Endodermal cell (in vitro differentiated cells): ENCODE data around the gene ADGRL3. TPM values are rescaled to one million over a fixed set of nuclear protein-coding genes. Genes with fewer than 3 reads are reported as not detected.

ENCODE experiments used
- DNase-seq: peaks from one replicate; pipeline ENCODE4 v3.0.0-alpha.2; 2017
- H3K27ac ChIP-seq: 2 replicates; pipeline ENCODE4 v1.5.1; 2013; ENCODE audit warnings: mild to moderate bottlenecking, low read depth, low read length, moderate library complexity
- H3K27me3 ChIP-seq: 2 replicates; pipeline ENCODE4 v1.6.1; 2013; ENCODE audit warnings: mild to moderate bottlenecking, low read length, moderate library complexity; ENCODE audit not compliant: insufficient read depth, control insufficient read depth, poor library complexity, severe bottlenecking
- H3K36me3 ChIP-seq: 2 replicates; pipeline ENCODE4 v1.7.0; 2013; ENCODE audit warnings: mild to moderate bottlenecking, low read length, moderate library complexity; ENCODE audit not compliant: control insufficient read depth, insufficient read depth
- H3K4me1 ChIP-seq: one replicate; pipeline ENCODE4 v1.7.0; 2013; ENCODE audit warnings: low read length; ENCODE audit not compliant: control insufficient read depth, insufficient read depth
- H3K4me3 ChIP-seq: 2 replicates; pipeline ENCODE4 v1.5.1; 2013; ENCODE audit warnings: mild to moderate bottlenecking, low read length, moderate library complexity
- H3K9ac ChIP-seq: 2 replicates; pipeline ENCODE4 v1.6.1; 2013; ENCODE audit warnings: mild to moderate bottlenecking, low read length, moderate library complexity; ENCODE audit not compliant: poor library complexity, severe bottlenecking; ENCODE audit errors: extremely low read depth
- H3K9me3 ChIP-seq: 2 replicates; pipeline ENCODE4 v1.6.1; 2013; ENCODE audit warnings: mild to moderate bottlenecking, low read length, moderate library complexity; ENCODE audit not compliant: control insufficient read depth
- H3K27ac Mint-ChIP-seq: 2 replicates; pipeline ENCODE4 v1.8.0; 2020; ENCODE audit warnings: mixed read lengths
- H3K27me3 Mint-ChIP-seq: 2 replicates; pipeline ENCODE4 v1.8.0; 2021; ENCODE audit warnings: mild to moderate bottlenecking, mixed read lengths; ENCODE audit not compliant: insufficient read depth
- H3K36me3 Mint-ChIP-seq: 2 replicates; pipeline ENCODE4 v1.8.0; 2020; ENCODE audit warnings: low read depth, mixed read lengths
- H3K4me1 Mint-ChIP-seq: 2 replicates; pipeline ENCODE4 v1.8.0; 2020; ENCODE audit warnings: mixed read lengths
- H3K4me3 Mint-ChIP-seq: 2 replicates; pipeline ENCODE4 v1.8.0; 2020; ENCODE audit warnings: mild to moderate bottlenecking, moderate library complexity, mixed read lengths
- H3K9me3 Mint-ChIP-seq: 2 replicates; pipeline ENCODE4 v1.8.0; 2020; ENCODE audit warnings: mild to moderate bottlenecking, mixed read lengths
- CTCF ChIP-seq: fragments of 200-600 bp; sonication (generic); conservative IDR thresholded peaks from 2 replicates; pipeline ENCODE4 v1.5.0; 2021; ENCODE audit warnings: antibody characterized with exemption, mild to moderate bottlenecking
- WGBS, 2 experiments: methylation state at CpG; one replicate each; pipeline versions ENCODE4 v1.1.5 to v1.1.7; 2013; ENCODE audit warnings: missing lambda C conversion rate in 2 of 2, mixed read lengths in 1 of 2; ENCODE audit not compliant: insufficient coverage in 1 of 2, insufficient read length in 1 of 2; 5-methylcytosine and 5-hydroxymethylcytosine counted together
- total RNA-seq, 2 donors: library from RNA; stranded (reverse); fragmentation: NEBNext Ultra II Directional in 1 of 2; extraction: Animal tissue kit (Norgen Biotek cat#: 25700) in 1 of 2; gene quantifications; 2 replicates in 1 of 2; 3 replicates in 1 of 2; pipeline ENCODE4 v1.2.1, GENCODE V29; 2021

Gene ADGRL3
- total RNA-seq, 2 donors from 2014 or later = 9.9 to 10.3 TPM

DNA sequence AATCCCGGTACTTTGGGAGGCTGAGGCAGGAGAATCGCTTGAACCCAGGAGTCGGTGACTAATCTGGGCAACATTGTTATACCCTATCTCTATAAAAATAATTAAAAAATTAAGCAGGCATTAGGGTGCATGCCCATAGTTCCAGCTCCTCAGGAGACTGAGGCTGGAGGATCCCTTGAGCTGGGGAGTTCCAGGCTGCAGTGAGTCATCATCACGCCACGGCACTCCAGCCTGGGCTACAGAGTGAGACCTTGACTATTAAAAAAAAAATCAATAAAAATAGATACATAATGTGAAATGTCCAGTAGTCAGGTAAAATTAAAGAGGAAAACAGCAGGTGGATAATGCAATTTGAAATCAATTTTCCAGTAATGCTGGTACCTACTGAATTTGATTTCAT is 14.6 kb downstream of the ADGRL3 start:
- Mint-ChIP-seq H3K27me3 (no peaks in the 10 kb centered on the region), H3K4me1 (peaks cover 13% of the 10 kb centered on the region), H3K9me3 (peaks cover 1% of the 10 kb centered on the region), H3K36me3 (no peaks in the 10 kb centered on the region), H3K27ac (no peak overlapping the region), H3K4me3 (no peak overlapping the region)
- H3K27ac ChIP-seq = no peak overlapping the region
- no peak overlapping the region for H3K4me3 ChIP-seq
- DNase-seq = no peak
- no peaks in the 10 kb centered on the region for H3K9me3 ChIP-seq
- 98 to 100% methylated on average over 2 to 5 of the region's 5 CpGs for WGBS, 2 experiments
- peaks cover 3% of the 10 kb centered on the region for H3K4me1 ChIP-seq
- TF ChIP-seq CTCF = no peak
- H3K27me3 ChIP-seq = no peaks in the 10 kb centered on the region
- H3K36me3 ChIP-seq = no peaks in the 10 kb centered on the region
- no peak overlapping the region for H3K9ac ChIP-seq

GRCh38 chr4:61217222-61217621 is 17.1 kb downstream of the ADGRL3 start:
- no peak for DNase-seq
- Mint-ChIP-seq H3K36me3 (no peaks in the 10 kb centered on the region), H3K9me3 (peaks cover 1% of the 10 kb centered on the region), H3K4me1 (no peaks in the 10 kb centered on the region), H3K4me3 (no peak overlapping the region), H3K27ac (no peak overlapping the region), H3K27me3 (no peaks in the 10 kb centered on the region)
- 100% methylated on average over 1 of the region's 1 CpG; no CpG with 5 or more reads in 1 of the 2 experiments for WGBS, 2 experiments
- no peak for TF ChIP-seq CTCF
- no peaks in the 10 kb centered on the region for H3K9me3 ChIP-seq
- no peaks in the 10 kb centered on the region for H3K36me3 ChIP-seq
- no peaks in the 10 kb centered on the region for H3K4me1 ChIP-seq
- no peaks in the 10 kb centered on the region for H3K27me3 ChIP-seq
- no peak overlapping the region for H3K4me3 ChIP-seq
- no peak overlapping the region for H3K27ac ChIP-seq
- no peak overlapping the region for H3K9ac ChIP-seq

DNA sequence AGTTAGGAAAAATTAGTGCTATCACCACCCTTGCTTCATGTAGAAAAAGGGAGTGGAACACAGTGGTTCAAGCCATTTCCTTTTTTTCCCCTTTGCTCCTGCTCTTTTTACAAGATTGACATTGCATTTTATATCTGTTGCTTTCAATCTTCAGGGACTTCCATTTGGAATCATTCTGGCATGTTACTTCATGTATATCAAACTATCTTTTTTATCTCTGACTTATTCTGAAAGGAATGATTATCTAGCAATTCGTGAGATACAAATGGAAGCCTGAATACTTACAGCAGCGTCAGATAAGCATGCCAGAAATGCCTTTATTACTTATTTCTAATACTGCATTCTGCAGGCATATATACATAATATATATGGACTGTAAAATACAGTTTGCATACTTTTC is 20.4 kb downstream of the ADGRL3 start:
- Mint-ChIP-seq H3K36me3 (no peaks in the 10 kb centered on the region), H3K27me3 (no peaks in the 10 kb centered on the region), H3K9me3 (peaks cover 1% of the 10 kb centered on the region), H3K4me1 (no peaks in the 10 kb centered on the region), H3K27ac (no peak overlapping the region), H3K4me3 (no peak overlapping the region)
- Histone ChIP-seq H3K9me3 (no peaks in the 10 kb centered on the region), H3K36me3 (no peaks in the 10 kb centered on the region), H3K4me3 (no peak overlapping the region), H3K4me1 (no peaks in the 10 kb centered on the region), H3K27ac (no peak overlapping the region), H3K27me3 (no peaks in the 10 kb centered on the region), H3K9ac (no peak overlapping the region)
- 86 to 100% methylated on average over 1 to 2 of the region's 2 CpGs for WGBS, 2 experiments
- no peak for DNase-seq
- TF ChIP-seq CTCF = no peak
